GM12892 (cell line): ENCODE measurements around the gene PSMG4.

ENCODE experiments used
- POLR2A ChIP-seq: IDR thresholded peaks from 2 replicates; pipeline ENCODE4 v1.6.1; 2011; ENCODE audit warnings: low read depth, low read length, control low read depth
- POLR2AphosphoS5 ChIP-seq: IDR thresholded peaks from 2 replicates; pipeline ENCODE4 v1.6.1; 2011; ENCODE audit warnings: low read depth, low read length, control low read depth
- TAF1 ChIP-seq: IDR thresholded peaks from 2 replicates; pipeline ENCODE4 v1.6.1; 2011; ENCODE audit warnings: low read depth, mild to moderate bottlenecking, control low read depth, low read length, borderline replicate concordance

DNA sequence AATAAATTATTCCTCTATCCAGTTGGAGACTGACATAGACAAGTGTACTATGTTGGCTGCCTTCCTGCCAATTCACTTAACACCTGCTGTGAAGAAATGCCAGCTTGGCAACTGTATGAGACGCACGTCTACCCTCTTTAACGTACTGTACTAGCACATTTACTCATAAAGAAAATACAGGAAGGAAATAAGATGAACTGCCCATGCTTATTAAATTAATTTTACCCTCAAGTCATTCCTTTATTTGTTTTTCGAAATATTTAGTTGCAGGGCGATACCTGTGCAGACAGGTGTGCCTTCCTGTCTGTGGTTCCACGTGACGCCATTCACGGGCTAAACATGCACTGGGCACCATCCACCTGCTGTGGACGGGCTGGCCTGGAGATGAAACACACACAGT, 52.0 kb downstream of the PSMG4 start:
- TF ChIP-seq POLR2A (no peak), TAF1 (no peak), POLR2AphosphoS5 (no peak)
